Measurements from ENCODE around the gene RAPGEF5.
"Not testable (repeated sequence)": the region's sequence is repeated elsewhere in the genome, so short reads cannot be mapped to it uniquely, and the experiment has no call there.

The RAPGEF5 gene

DNA sequence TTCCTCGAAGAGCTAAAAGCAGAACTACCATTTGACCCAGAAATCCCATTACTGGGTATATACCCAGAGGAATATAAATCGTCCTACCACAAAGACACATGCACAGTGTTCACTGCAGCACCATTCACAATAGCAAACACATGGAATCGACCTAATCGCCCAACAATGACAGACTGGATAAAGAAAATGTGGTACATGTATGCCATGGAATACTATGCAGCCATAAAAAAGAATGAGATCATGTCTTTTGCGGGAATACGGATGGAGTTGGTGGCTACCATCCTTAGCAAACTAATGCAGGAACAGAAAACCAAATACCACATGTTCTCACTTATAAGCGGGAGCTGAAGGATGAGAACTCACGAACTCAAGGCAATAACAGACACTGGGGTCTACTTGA is 276.7 kb downstream of the RAPGEF5 start:
- not testable (repeated sequence) for DNase-seq (ENCODE audit: low spot score)

DNA sequence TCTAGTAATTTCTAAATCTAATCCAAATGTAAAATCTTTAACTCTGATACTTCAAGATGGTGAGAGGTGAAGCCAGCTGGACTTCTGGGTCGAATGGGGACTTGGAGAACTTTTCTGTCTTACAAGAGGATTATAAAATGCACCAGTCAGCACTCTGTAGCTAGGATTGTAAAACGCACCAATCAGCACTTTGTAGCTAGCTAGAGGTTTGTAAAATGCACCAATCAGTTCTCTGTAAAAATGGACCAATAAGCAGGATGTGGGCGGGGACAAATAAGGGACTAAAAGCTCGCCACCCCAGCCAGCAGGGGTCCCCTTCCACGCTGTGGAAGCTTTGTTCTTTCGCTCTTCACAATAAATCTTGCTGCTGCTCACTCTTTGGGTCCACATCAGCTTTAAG is 278.1 kb downstream of the RAPGEF5 start:
- DNase-seq (ENCODE audit: low spot score) = not testable (repeated sequence)

- DNase-seq (ENCODE audit: low spot score) = no peak
Measured at GRCh38 chr7:22075561-22075960, 281.4 kb downstream of the RAPGEF5 start.

DNA sequence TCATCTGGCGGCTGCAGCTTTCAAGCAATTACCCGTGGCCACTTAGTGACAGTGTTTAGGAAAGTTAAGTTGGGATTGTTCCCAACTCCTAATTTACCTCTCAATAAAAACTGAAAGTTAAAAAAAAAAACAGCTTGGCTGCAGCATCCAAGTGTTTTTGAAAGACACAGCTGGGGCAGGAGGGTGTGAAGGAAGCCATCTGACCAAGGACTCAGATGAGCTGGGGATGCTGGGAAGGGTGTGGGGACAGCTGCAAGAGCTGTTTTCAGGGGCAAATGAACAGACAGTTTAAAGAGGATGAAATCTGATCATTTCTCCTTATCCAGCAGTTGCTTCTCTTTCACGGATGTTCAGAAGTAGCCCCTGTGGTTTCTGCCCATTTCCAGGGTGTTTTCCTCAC is 282.1 kb downstream of the RAPGEF5 start:
- no peak for DNase-seq (ENCODE audit: low spot score)
